K562 (cell line): Measurements from ENCODE around the gene LHPP. TPM values are rescaled to one million over a fixed set of nuclear protein-coding genes. Genes with fewer than 3 reads are reported as not detected.
A peak's percentile ranks its signal among the peaks of the same experiment; 100 is the strongest.

Source experiments
- LEF1 ChIP-seq: fragments of 450-650 bp; IDR thresholded peaks from 2 replicates; pipeline ENCODE4 v1.6.1; 2016; ENCODE audit warnings: mild to moderate bottlenecking
- NCOA1 ChIP-seq: fragments of 450-650 bp; IDR thresholded peaks from 2 replicates; pipeline ENCODE4 v1.6.1; 2016; ENCODE audit warnings: low read depth
- ZNF384 ChIP-seq: IDR thresholded peaks from 2 replicates; pipeline ENCODE4 v1.6.1; 2012; ENCODE audit warnings: low read depth, low read length, improper control_type of control experiment
- ZNF41 ChIP-seq: fragments of 250-450 bp; sonication (Bioruptor Pico); conservative IDR thresholded peaks from 2 replicates; pipeline ENCODE4 v1.4.0; 2020; ENCODE audit warnings: mild to moderate bottlenecking
- polyA plus RNA-seq, 8 experiments: library from polyadenylated mRNA; depleted of rRNA in 4 of 8; stranded (reverse) in 5 of 8; unstranded in 3 of 8; fragments of >200 nt; fragmentation: Nextera tagmentation in 2 of 8; fragmentation: Illumina TruSeq in 1 of 8; extraction: Ambion mirVana in 2 of 8; extraction: Trizol in 1 of 8; gene quantifications; 2 replicates each; pipeline versions ENCODE4 v1.2.1 to v1.2.3, GENCODE V29; 2011 to 2014; ENCODE audit warnings: inconsistent platforms in 1 of 8, missing spikeins in 1 of 8
- total RNA-seq, 7 experiments: library from RNA; depleted of rRNA in 6 of 7; stranded (reverse); fragments of >200 nt in 6 of 7; fragmentation: Illumina TruSeq in 2 of 7; extraction: Trizol in 2 of 7; gene quantifications; 2 replicates each; pipeline versions ENCODE4 v1.2.1 to v1.2.3, GENCODE V29; 2011 to 2021; ENCODE audit warnings: low replicate concordance in 1 of 7
- TF ChIP-seq, protein P1 (sequence below): fragments of 450-650 bp; IDR thresholded peaks from 2 replicates; pipeline ENCODE4 v1.6.1; 2016; ENCODE audit warnings: antibody characterized with exemption
- TF ChIP-seq, protein P2 (sequence below), 2 experiments: fragments of 450-650 bp in 1 of 2; IDR thresholded peaks; 2 replicates each; pipeline ENCODE4 v1.6.1; 2011 to 2017; ENCODE audit warnings: low read depth in 2 of 2, antibody characterized with exemption in 1 of 2, borderline replicate concordance in 1 of 2, low read length in 1 of 2, mild to moderate bottlenecking in 1 of 2, mixed read lengths in 1 of 2; ENCODE audit not compliant: control insufficient read depth in 1 of 2
- TF ChIP-seq, protein P3 (sequence below): fragments of 250-450 bp; sonication (Bioruptor Pico); IDR thresholded peaks from 2 replicates; pipeline ENCODE4 v1.8.0; 2022; ENCODE audit warnings: moderate library complexity, mild to moderate bottlenecking, inconsistent platforms
- TF ChIP-seq, protein P4 (sequence below): fragments of 250-450 bp; sonication (Bioruptor Pico); IDR thresholded peaks from 2 replicates; pipeline ENCODE4 v1.8.0; 2022; ENCODE audit warnings: moderate library complexity, mild to moderate bottlenecking, inconsistent platforms
- TF ChIP-seq, protein P5 (sequence below): fragments of 250-450 bp; sonication (Bioruptor Pico); IDR thresholded peaks from 2 replicates; pipeline ENCODE4 v1.5.0; 2020; ENCODE audit warnings: mild to moderate bottlenecking, borderline replicate concordance
- TF ChIP-seq, protein P6 (sequence below): fragments of 250-450 bp; sonication (Bioruptor Pico); IDR thresholded peaks from 2 replicates; pipeline ENCODE4 v1.6.1; 2021; ENCODE audit warnings: mild to moderate bottlenecking
- TF ChIP-seq, protein P7 (sequence below): fragments of 250-450 bp; sonication (Bioruptor Pico); IDR thresholded peaks from 2 replicates; pipeline ENCODE4 v1.4.0; 2020; ENCODE audit warnings: mild to moderate bottlenecking, moderate library complexity, borderline replicate concordance

The LHPP gene
- total and polyA plus RNA-seq, 9 of the 15 experiments (the other 6 are each of a cell fraction or from before 2014, with no cell fraction given) = 0.34 to 7.4 (median 3.0) TPM

DNA sequence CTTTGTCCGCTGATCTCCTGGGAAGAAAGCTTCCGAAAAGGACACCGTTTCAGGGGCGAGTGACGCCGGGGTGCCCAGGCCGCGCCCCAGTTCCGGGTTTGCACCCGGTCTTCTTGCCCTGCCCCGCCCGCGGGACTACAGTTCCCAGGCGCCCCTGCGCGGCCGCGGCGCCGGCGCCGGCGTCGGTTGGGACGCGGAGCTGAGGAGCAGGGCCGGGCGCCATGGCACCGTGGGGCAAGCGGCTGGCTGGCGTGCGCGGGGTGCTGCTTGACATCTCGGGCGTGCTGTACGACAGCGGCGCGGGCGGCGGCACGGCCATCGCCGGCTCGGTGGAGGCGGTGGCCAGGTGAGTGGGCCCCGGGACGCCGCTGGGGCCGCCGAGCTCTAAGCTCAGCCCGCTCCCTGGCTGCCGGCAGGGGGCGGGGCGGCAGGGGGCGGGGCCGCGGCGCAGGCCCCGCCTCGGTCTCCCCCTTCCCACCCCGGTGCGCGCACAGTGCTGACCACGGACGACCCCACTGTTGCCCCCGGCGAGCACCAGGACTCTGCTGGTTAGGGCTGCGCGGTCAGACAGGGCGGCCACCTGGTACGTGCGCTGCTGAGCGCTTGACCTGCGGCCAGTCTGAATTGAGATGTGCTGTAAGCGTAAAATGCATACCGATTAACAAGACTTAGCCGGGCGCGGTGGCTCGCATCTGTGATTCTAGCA is at the start of gene LHPP (continued):
- TF ChIP-seq, protein P1, sequence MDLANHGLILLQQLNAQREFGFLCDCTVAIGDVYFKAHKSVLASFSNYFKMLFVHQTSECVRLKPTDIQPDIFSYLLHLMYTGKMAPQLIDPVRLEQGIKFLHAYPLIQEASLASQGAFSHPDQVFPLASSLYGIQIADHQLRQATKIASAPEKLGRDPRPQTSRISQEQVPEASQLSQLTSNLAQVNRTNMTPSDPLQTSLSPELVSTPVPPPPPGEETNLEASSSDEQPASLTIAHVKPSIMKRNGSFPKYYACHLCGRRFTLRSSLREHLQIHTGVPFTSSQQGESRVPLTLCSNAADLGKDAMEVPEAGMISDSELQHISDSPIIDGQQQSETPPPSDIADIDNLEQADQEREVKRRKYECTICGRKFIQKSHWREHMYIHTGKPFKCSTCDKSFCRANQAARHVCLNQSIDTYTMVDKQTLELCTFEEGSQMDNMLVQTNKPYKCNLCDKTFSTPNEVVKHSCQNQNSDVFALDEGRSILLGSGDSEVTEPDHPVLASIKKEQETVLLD = peak; percentile 61; the same call in 1 of the 2 replicates
- TF ChIP-seq, protein P2, sequence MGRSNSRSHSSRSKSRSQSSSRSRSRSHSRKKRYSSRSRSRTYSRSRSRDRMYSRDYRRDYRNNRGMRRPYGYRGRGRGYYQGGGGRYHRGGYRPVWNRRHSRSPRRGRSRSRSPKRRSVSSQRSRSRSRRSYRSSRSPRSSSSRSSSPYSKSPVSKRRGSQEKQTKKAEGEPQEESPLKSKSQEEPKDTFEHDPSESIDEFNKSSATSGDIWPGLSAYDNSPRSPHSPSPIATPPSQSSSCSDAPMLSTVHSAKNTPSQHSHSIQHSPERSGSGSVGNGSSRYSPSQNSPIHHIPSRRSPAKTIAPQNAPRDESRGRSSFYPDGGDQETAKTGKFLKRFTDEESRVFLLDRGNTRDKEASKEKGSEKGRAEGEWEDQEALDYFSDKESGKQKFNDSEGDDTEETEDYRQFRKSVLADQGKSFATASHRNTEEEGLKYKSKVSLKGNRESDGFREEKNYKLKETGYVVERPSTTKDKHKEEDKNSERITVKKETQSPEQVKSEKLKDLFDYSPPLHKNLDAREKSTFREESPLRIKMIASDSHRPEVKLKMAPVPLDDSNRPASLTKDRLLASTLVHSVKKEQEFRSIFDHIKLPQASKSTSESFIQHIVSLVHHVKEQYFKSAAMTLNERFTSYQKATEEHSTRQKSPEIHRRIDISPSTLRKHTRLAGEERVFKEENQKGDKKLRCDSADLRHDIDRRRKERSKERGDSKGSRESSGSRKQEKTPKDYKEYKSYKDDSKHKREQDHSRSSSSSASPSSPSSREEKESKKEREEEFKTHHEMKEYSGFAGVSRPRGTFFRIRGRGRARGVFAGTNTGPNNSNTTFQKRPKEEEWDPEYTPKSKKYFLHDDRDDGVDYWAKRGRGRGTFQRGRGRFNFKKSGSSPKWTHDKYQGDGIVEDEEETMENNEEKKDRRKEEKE (IDR thresholded peaks at IDR 0.05; ENCODE audit: borderline replicate concordance in 1 of 2, control insufficient read depth in 1 of 2, low read depth in 2 of 2, low read length in 1 of 2) = no peak
- TF ChIP-seq, protein P3, sequence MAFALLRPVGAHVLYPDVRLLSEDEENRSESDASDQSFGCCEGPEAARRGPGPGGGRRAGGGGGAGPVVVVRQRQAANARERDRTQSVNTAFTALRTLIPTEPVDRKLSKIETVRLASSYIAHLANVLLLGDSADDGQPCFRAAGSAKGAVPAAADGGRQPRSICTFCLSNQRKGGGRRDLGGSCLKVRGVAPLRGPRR (CRISPR knock-in tag) = no peak
- no peak for TF ChIP-seq ZNF41 (CRISPR knock-in tag)
- no peak for TF ChIP-seq ZNF384
- TF ChIP-seq, protein P4, sequence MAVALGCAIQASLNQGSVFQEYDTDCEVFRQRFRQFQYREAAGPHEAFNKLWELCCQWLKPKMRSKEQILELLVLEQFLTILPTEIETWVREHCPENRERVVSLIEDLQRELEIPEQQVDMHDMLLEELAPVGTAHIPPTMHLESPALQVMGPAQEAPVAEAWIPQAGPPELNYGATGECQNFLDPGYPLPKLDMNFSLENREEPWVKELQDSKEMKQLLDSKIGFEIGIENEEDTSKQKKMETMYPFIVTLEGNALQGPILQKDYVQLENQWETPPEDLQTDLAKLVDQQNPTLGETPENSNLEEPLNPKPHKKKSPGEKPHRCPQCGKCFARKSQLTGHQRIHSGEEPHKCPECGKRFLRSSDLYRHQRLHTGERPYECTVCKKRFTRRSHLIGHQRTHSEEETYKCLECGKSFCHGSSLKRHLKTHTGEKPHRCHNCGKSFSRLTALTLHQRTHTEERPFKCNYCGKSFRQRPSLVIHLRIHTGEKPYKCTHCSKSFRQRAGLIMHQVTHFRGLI (CRISPR knock-in tag) = no peak
- TF ChIP-seq, protein P5, sequence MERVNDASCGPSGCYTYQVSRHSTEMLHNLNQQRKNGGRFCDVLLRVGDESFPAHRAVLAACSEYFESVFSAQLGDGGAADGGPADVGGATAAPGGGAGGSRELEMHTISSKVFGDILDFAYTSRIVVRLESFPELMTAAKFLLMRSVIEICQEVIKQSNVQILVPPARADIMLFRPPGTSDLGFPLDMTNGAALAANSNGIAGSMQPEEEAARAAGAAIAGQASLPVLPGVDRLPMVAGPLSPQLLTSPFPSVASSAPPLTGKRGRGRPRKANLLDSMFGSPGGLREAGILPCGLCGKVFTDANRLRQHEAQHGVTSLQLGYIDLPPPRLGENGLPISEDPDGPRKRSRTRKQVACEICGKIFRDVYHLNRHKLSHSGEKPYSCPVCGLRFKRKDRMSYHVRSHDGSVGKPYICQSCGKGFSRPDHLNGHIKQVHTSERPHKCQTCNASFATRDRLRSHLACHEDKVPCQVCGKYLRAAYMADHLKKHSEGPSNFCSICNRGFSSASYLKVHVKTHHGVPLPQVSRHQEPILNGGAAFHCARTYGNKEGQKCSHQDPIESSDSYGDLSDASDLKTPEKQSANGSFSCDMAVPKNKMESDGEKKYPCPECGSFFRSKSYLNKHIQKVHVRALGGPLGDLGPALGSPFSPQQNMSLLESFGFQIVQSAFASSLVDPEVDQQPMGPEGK (CRISPR knock-in tag) = no peak
- TF ChIP-seq, protein P6, sequence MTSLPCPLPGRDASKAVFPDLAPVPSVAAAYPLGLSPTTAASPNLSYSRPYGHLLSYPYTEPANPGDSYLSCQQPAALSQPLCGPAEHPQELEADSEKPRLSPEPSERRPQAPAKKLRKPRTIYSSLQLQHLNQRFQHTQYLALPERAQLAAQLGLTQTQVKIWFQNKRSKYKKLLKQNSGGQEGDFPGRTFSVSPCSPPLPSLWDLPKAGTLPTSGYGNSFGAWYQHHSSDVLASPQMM = no peak
- no peak for TF ChIP-seq LEF1
- TF ChIP-seq, protein P7, sequence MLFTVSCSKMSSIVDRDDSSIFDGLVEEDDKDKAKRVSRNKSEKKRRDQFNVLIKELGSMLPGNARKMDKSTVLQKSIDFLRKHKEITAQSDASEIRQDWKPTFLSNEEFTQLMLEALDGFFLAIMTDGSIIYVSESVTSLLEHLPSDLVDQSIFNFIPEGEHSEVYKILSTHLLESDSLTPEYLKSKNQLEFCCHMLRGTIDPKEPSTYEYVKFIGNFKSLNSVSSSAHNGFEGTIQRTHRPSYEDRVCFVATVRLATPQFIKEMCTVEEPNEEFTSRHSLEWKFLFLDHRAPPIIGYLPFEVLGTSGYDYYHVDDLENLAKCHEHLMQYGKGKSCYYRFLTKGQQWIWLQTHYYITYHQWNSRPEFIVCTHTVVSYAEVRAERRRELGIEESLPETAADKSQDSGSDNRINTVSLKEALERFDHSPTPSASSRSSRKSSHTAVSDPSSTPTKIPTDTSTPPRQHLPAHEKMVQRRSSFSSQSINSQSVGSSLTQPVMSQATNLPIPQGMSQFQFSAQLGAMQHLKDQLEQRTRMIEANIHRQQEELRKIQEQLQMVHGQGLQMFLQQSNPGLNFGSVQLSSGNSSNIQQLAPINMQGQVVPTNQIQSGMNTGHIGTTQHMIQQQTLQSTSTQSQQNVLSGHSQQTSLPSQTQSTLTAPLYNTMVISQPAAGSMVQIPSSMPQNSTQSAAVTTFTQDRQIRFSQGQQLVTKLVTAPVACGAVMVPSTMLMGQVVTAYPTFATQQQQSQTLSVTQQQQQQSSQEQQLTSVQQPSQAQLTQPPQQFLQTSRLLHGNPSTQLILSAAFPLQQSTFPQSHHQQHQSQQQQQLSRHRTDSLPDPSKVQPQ (CRISPR knock-in tag) = no peak
- TF ChIP-seq NCOA1 = no peak
